Esophagus squamous epithelium (tissue), 4 donors: Measurements from ENCODE around the gene AMPD2.

Experiments used
- POLR2A ChIP-seq, 4 donors: fragments of 450-650 bp; IDR thresholded peaks; one replicate each; pipeline ENCODE4 v1.6.1; 2017; ENCODE audit warnings: antibody characterized with exemption in 4 of 4, mild to moderate bottlenecking in 4 of 4, moderate library complexity in 3 of 4
- TF ChIP-seq, protein P1 (sequence below), 6 experiments: fragments of 450-650 bp in 4 of 6; fragments of 200-600 bp in 2 of 6; sonication (generic) in 2 of 6; IDR thresholded peaks; one replicate each; pipeline ENCODE4 v1.5.1; 2016 to 2019; ENCODE audit warnings: antibody characterized with exemption in 6 of 6, mild to moderate bottlenecking in 4 of 6, moderate library complexity in 4 of 6

GRCh38 chr1:109657395-109657794, 37.8 kb downstream of the AMPD2 start:
- TF ChIP-seq, protein P1, sequence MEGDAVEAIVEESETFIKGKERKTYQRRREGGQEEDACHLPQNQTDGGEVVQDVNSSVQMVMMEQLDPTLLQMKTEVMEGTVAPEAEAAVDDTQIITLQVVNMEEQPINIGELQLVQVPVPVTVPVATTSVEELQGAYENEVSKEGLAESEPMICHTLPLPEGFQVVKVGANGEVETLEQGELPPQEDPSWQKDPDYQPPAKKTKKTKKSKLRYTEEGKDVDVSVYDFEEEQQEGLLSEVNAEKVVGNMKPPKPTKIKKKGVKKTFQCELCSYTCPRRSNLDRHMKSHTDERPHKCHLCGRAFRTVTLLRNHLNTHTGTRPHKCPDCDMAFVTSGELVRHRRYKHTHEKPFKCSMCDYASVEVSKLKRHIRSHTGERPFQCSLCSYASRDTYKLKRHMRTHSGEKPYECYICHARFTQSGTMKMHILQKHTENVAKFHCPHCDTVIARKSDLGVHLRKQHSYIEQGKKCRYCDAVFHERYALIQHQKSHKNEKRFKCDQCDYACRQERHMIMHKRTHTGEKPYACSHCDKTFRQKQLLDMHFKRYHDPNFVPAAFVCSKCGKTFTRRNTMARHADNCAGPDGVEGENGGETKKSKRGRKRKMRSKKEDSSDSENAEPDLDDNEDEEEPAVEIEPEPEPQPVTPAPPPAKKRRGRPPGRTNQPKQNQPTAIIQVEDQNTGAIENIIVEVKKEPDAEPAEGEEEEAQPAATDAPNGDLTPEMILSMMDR (IDR thresholded peaks at IDR 0.05): no peak
- TF ChIP-seq POLR2A (IDR thresholded peaks at IDR 0.05): no peak
